ENCODE results near the gene NTN1. TPM values are rescaled to one million over a fixed set of nuclear protein-coding genes. Genes with fewer than 3 reads are reported as not detected.

Gene NTN1
- polyA plus RNA-seq, 1 donor from 2014 or later = 16.2 TPM

DNA sequence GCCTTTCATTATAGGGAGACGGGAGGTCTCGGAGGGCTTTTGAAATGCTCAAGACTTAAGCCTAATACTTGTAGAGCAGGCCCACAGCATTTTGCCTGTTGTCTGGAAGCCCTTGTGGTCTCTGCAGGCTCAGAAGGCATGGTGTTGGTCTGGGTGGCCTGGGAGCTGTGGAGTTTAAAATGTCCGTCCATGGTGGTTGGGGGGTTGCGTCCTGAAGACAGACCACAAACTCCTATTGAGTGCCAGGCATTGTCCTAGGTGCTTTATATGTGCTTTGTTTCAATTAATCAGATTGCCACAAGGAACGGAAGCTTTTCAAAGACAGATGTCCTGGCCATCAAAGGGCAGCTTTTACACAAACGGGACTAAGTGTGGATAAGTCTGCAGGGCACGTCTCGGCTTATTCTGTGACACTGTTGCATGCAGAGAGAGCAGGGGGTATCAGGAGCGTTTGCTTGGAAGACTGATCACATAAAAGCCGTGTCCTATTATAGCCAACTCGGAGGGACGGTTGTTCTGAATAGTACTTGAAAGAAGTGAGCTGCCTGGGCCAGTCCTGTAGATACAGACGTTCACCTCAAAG is 7.8 kb downstream of the NTN1 start:
- H3K4me2 ChIP-seq (ENCODE audit: low read length) = no peak overlapping the region

DNA sequence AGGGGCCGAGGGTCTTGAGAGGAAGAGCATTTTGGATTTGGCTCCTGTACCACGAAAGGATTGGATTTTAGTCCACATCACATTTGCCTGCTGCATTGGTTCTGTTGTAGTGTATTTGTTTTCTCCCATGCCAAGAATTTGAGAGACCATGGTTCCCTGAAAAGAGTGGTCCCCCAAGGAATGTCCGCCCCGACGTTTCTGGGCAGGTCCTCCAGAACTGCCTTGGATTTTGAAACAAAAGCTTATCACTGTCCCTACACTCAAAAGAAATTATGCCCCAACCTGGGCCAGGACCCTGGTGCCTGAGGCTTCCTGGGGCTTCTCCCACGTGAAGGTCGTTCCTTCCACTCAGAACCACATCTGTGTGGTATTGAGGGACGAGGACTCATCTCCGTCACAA is 10.8 kb downstream of the NTN1 start:
- no peaks in the 10 kb centered on the region for H3K79me2 ChIP-seq (replicated peaks; ENCODE audit: insufficient read depth, low read length)
- no peak overlapping the region for H3K4me3 ChIP-seq (ENCODE audit: low read length)
- no peaks in the 10 kb centered on the region for H3K9me3 ChIP-seq (ENCODE audit: low read length)
- no peaks in the 10 kb centered on the region for H4K20me1 ChIP-seq (ENCODE audit: insufficient read depth)
- H3K9ac ChIP-seq (ENCODE audit: low read length) = no peak overlapping the region
- no peak for TF ChIP-seq EP300 (conservative IDR thresholded peaks at IDR 0.05; ENCODE audit: poor library complexity, severe bottlenecking)
- TF ChIP-seq TAF1 (IDR thresholded peaks at IDR 0.05; ENCODE audit: low read depth) = no peak
- no peak for TF ChIP-seq POLR2AphosphoS5 (IDR thresholded peaks at IDR 0.05)
- TF ChIP-seq, protein P1, sequence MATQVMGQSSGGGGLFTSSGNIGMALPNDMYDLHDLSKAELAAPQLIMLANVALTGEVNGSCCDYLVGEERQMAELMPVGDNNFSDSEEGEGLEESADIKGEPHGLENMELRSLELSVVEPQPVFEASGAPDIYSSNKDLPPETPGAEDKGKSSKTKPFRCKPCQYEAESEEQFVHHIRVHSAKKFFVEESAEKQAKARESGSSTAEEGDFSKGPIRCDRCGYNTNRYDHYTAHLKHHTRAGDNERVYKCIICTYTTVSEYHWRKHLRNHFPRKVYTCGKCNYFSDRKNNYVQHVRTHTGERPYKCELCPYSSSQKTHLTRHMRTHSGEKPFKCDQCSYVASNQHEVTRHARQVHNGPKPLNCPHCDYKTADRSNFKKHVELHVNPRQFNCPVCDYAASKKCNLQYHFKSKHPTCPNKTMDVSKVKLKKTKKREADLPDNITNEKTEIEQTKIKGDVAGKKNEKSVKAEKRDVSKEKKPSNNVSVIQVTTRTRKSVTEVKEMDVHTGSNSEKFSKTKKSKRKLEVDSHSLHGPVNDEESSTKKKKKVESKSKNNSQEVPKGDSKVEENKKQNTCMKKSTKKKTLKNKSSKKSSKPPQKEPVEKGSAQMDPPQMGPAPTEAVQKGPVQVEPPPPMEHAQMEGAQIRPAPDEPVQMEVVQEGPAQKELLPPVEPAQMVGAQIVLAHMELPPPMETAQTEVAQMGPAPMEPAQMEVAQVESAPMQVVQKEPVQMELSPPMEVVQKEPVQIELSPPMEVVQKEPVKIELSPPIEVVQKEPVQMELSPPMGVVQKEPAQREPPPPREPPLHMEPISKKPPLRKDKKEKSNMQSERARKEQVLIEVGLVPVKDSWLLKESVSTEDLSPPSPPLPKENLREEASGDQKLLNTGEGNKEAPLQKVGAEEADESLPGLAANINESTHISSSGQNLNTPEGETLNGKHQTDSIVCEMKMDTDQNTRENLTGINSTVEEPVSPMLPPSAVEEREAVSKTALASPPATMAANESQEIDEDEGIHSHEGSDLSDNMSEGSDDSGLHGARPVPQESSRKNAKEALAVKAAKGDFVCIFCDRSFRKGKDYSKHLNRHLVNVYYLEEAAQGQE (IDR thresholded peaks at IDR 0.05; ENCODE audit: borderline replicate concordance) = no peak
- TF ChIP-seq, protein P2, sequence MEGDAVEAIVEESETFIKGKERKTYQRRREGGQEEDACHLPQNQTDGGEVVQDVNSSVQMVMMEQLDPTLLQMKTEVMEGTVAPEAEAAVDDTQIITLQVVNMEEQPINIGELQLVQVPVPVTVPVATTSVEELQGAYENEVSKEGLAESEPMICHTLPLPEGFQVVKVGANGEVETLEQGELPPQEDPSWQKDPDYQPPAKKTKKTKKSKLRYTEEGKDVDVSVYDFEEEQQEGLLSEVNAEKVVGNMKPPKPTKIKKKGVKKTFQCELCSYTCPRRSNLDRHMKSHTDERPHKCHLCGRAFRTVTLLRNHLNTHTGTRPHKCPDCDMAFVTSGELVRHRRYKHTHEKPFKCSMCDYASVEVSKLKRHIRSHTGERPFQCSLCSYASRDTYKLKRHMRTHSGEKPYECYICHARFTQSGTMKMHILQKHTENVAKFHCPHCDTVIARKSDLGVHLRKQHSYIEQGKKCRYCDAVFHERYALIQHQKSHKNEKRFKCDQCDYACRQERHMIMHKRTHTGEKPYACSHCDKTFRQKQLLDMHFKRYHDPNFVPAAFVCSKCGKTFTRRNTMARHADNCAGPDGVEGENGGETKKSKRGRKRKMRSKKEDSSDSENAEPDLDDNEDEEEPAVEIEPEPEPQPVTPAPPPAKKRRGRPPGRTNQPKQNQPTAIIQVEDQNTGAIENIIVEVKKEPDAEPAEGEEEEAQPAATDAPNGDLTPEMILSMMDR (IDR thresholded peaks at IDR 0.05; ENCODE audit: poor library complexity, severe bottlenecking) = no peak
- no peak overlapping the region for H3K4me2 ChIP-seq (ENCODE audit: low read length)
- no peaks in the 10 kb centered on the region for H3K27me3 ChIP-seq (ENCODE audit: insufficient read depth, low read depth, low read length)
- no peaks in the 10 kb centered on the region for H3K9me2 ChIP-seq (ENCODE audit: insufficient read depth, low read length)
- H3K36me3 ChIP-seq (ENCODE audit: insufficient read depth, low read length) = no peaks in the 10 kb centered on the region
- no peak overlapping the region for H3K27ac ChIP-seq (ENCODE audit: low read length)
- H2AFZ ChIP-seq (ENCODE audit: low read depth, low read length) = no peak overlapping the region
- no peaks in the 10 kb centered on the region for H3F3A ChIP-seq (ENCODE audit: insufficient read depth, low read length, poor library complexity, severe bottlenecking)

More for the DNA sequence above, 7.8 kb downstream of the NTN1 start:
- Histone ChIP-seq H3K9me2 (ENCODE audit: insufficient read depth, low read length) (no peaks in the 10 kb centered on the region), H3K36me3 (ENCODE audit: insufficient read depth, low read length) (no peaks in the 10 kb centered on the region), H3K4me3 (ENCODE audit: low read length) (no peak overlapping the region), H3K9ac (ENCODE audit: low read length) (no peak overlapping the region), H3K79me2 (replicated peaks; ENCODE audit: insufficient read depth, low read length) (peaks cover 4% of the 10 kb centered on the region), H3F3A (ENCODE audit: insufficient read depth, low read length, poor library complexity, severe bottlenecking) (no peaks in the 10 kb centered on the region), H3K27ac (ENCODE audit: low read length) (no peak overlapping the region), H4K20me1 (ENCODE audit: insufficient read depth) (no peaks in the 10 kb centered on the region), H3K9me3 (ENCODE audit: low read length) (no peaks in the 10 kb centered on the region), H2AFZ (ENCODE audit: low read depth, low read length) (no peak overlapping the region), H3K27me3 (ENCODE audit: insufficient read depth, low read depth, low read length) (peaks cover 18% of the 10 kb centered on the region)
- TF ChIP-seq, protein P2 (IDR thresholded peaks at IDR 0.05; ENCODE audit: poor library complexity, severe bottlenecking) = no peak
- TF ChIP-seq RAD21 (conservative IDR thresholded peaks at IDR 0.05) = no peak
- TF ChIP-seq, protein P1 (IDR thresholded peaks at IDR 0.05; ENCODE audit: borderline replicate concordance) = no peak
- TF ChIP-seq POLR2AphosphoS5 (IDR thresholded peaks at IDR 0.05) = no peak
- TF ChIP-seq TAF1 (IDR thresholded peaks at IDR 0.05; ENCODE audit: low read depth) = no peak
- no peak for TF ChIP-seq MXI1 (conservative IDR thresholded peaks at IDR 0.05; ENCODE audit: poor library complexity, severe bottlenecking)
- no peak for TF ChIP-seq EP300 (conservative IDR thresholded peaks at IDR 0.05; ENCODE audit: poor library complexity, severe bottlenecking)
- no peak for TF ChIP-seq SMC3 (conservative IDR thresholded peaks at IDR 0.05; ENCODE audit: poor library complexity)
- no peak for TF ChIP-seq EZH2 (IDR thresholded peaks at IDR 0.05; ENCODE audit: borderline replicate concordance, insufficient read depth, low read length, poor library complexity, severe bottlenecking)

All from neural cell (in vitro differentiated cells).